DOHH2 (cell line): ENCODE measurements around the gene ASXL1.

Experiments
- H3F3A ChIP-seq: fragments of 200-600 bp; sonication (generic), shearing (Covaris generic); 2 replicates; pipeline ENCODE4 v1.6.0; 2016; ENCODE audit warnings: antibody characterized with exemption, mild to moderate bottlenecking; ENCODE audit not compliant: control insufficient read depth, insufficient read depth
- H3K27ac ChIP-seq: fragments of 200-600 bp; sonication (generic); 2 replicates; pipeline ENCODE4 v1.5.1; 2014; ENCODE audit warnings: low read depth, mild to moderate bottlenecking, low read length, moderate library complexity
- H3K27me3 ChIP-seq: fragments of 200-600 bp; sonication (generic); 2 replicates; pipeline ENCODE4 v1.6.1; 2014; ENCODE audit warnings: mild to moderate bottlenecking, low read length, mixed read lengths; ENCODE audit not compliant: control insufficient read depth
- H3K36me3 ChIP-seq: fragments of 200-600 bp; sonication (generic); 2 replicates; pipeline ENCODE4 v1.6.1; 2014; ENCODE audit warnings: mild to moderate bottlenecking, low read length, moderate library complexity, mixed read lengths; ENCODE audit not compliant: control insufficient read depth
- H3K4me1 ChIP-seq: fragments of 200-600 bp; sonication (generic); 2 replicates; pipeline ENCODE4 v1.6.1; 2014; ENCODE audit warnings: mild to moderate bottlenecking, low read length, mixed read lengths; ENCODE audit not compliant: control insufficient read depth
- H3K4me2 ChIP-seq: fragments of 200-600 bp; sonication (generic); 2 replicates; pipeline ENCODE4 v1.6.0; 2014; ENCODE audit warnings: mild to moderate bottlenecking, low read length, moderate library complexity
- H3K4me3 ChIP-seq: fragments of 200-600 bp; sonication (generic); 2 replicates; pipeline ENCODE4 v1.5.1; 2014; ENCODE audit warnings: mild to moderate bottlenecking, low read length, mixed read lengths
- H3K79me2 ChIP-seq: fragments of 200-600 bp; sonication (generic); 2 replicates; pipeline ENCODE4 v1.6.1; 2014; ENCODE audit warnings: mild to moderate bottlenecking, low read length, mixed read lengths; ENCODE audit not compliant: control insufficient read depth
- H3K9me2 ChIP-seq: fragments of 200-600 bp; sonication (generic); replicated peaks from 2 replicates; pipeline ENCODE4 v1.6.1; 2014; ENCODE audit warnings: mild to moderate bottlenecking, low read length, mixed read lengths; ENCODE audit not compliant: control insufficient read depth
- H3K9me3 ChIP-seq: fragments of 200-600 bp; sonication (generic); 2 replicates; pipeline ENCODE4 v1.6.1; 2014; ENCODE audit warnings: antibody characterized with exemption, low read length, mixed read lengths; ENCODE audit not compliant: control insufficient read depth, insufficient read depth
- H4K20me1 ChIP-seq: fragments of 200-600 bp; sonication (generic); 2 replicates; pipeline ENCODE4 v1.6.0; 2014; ENCODE audit warnings: low read depth, mild to moderate bottlenecking, antibody characterized with exemption, low read length, moderate library complexity; ENCODE audit not compliant: control insufficient read depth, insufficient read depth
- EZH2phosphoT487 ChIP-seq: fragments of 200-600 bp; sonication (generic); IDR thresholded peaks from 2 replicates; pipeline ENCODE4 v1.6.1; 2017; ENCODE audit warnings: borderline replicate concordance, mild to moderate bottlenecking, antibody characterized with exemption, low read length, moderate library complexity, mixed read lengths
- TF ChIP-seq, protein P1 (sequence below): fragments of 200-600 bp; sonication (generic); IDR thresholded peaks from one replicate; pipeline ENCODE4 v1.5.1; 2014; ENCODE audit warnings: antibody characterized with exemption, mild to moderate bottlenecking, low read depth, low read length; ENCODE audit not compliant: poor library complexity, severe bottlenecking

The ASXL1 gene

DNA sequence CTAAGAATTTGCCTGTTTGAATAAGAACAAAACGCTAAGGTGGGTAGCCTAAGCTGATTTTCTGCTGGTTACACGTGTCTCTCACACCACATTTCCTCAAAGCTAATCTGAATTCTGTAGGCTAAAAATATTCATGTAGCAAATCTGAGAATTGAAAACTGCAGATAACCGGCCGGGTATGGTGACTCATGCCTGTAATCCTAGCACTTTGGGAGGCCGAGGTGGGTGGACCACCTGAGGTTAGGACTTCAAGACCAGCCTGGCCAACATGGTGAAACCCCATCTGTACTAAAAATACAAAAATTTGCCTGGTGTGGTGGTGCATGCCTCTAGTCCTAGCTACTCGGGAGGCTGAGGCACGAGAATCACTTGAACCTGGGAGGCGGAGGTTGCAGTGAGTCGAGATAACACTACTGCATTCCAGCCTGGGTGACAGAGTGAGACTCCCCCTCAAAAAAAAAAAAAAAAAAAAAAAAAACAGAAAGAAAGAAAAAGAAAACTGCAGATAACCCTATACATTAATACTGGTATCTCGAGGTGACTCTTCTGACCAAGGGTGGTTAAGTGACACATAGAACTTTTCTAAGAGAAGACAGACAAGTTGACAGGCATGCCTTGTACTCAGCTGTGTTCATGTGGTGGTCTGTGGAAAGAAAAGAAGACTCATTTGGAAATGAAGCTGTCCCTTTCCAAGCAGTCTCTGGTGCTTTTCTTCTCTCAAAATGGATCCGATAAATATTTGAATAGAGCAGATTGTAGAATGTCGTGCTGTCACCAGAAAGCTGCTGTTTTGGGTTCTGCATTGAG, 24.7 kb upstream of the ASXL1 start:
- Histone ChIP-seq H3K4me1 (peaks cover 28% of the 10 kb centered on the region), H3K4me2 (no peak overlapping the region), H3K27ac (no peak overlapping the region), H3K4me3 (no peak overlapping the region), H3K36me3 (peaks cover 42% of the 10 kb centered on the region), H3F3A (peaks cover 5% of the 10 kb centered on the region; the same call in 1 of the 2 replicates), H3K9me3 (no peaks in the 10 kb centered on the region), H3K79me2 (no peaks in the 10 kb centered on the region), H3K27me3 (no peaks in the 10 kb centered on the region), H3K9me2 (no peaks in the 10 kb centered on the region), H4K20me1 (no peaks in the 10 kb centered on the region)
- TF ChIP-seq EZH2phosphoT487, result no peak
- TF ChIP-seq, protein P1, sequence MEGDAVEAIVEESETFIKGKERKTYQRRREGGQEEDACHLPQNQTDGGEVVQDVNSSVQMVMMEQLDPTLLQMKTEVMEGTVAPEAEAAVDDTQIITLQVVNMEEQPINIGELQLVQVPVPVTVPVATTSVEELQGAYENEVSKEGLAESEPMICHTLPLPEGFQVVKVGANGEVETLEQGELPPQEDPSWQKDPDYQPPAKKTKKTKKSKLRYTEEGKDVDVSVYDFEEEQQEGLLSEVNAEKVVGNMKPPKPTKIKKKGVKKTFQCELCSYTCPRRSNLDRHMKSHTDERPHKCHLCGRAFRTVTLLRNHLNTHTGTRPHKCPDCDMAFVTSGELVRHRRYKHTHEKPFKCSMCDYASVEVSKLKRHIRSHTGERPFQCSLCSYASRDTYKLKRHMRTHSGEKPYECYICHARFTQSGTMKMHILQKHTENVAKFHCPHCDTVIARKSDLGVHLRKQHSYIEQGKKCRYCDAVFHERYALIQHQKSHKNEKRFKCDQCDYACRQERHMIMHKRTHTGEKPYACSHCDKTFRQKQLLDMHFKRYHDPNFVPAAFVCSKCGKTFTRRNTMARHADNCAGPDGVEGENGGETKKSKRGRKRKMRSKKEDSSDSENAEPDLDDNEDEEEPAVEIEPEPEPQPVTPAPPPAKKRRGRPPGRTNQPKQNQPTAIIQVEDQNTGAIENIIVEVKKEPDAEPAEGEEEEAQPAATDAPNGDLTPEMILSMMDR, result no peak

DNA sequence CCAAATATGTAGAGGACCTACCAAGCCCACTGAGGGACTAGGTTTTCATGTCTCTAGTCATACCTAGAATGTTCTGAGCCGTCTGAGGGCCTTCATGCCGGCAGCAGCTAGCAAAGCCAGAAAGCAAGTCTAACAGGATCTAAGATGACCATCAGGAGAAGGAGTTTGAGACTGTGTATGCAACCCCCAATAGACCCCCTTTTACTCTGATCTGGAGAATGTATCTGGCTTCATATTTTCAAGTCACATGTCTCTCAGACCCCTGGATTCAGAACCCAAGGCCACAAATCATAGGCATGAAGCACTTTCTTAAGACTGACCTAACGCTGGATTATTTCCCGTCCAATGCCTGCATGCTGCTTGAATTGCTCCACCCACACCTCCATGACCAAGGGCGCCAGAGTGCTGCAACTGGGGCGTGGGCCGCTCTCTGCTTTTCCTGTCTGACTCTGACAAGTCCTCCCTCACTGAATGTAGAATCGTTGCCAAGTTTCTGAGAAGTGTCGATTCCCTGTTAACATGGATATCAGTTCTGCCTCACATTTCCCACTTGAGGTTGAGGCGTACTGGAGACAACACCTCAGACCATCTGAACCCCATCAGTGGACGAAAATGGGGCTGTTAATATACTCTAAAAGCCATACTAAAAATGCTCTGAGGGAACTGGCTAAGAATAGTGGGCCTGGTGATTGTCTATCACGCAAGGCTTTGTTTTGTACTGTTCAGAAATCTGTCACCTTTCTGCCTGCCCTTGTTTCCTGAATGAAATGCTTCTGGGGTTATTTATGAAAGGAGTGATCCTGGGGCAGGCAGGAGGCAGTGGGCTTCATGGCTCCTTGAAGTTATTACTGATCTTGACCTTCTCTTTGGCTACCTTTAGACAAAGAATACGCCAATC, 23.9 kb upstream of the ASXL1 start:
- Histone ChIP-seq H3K4me3 (no peak overlapping the region), H3K4me1 (peaks cover 28% of the 10 kb centered on the region), H3K4me2 (no peak overlapping the region), H3F3A (peaks cover 5% of the 10 kb centered on the region; the same call in 1 of the 2 replicates), H3K79me2 (no peaks in the 10 kb centered on the region), H4K20me1 (no peaks in the 10 kb centered on the region), H3K27me3 (no peaks in the 10 kb centered on the region), H3K9me3 (no peaks in the 10 kb centered on the region), H3K27ac (no peak overlapping the region), H3K9me2 (no peaks in the 10 kb centered on the region), H3K36me3 (peaks cover 42% of the 10 kb centered on the region)
- no peak for TF ChIP-seq EZH2phosphoT487
- TF ChIP-seq, protein P1, result no peak

DNA sequence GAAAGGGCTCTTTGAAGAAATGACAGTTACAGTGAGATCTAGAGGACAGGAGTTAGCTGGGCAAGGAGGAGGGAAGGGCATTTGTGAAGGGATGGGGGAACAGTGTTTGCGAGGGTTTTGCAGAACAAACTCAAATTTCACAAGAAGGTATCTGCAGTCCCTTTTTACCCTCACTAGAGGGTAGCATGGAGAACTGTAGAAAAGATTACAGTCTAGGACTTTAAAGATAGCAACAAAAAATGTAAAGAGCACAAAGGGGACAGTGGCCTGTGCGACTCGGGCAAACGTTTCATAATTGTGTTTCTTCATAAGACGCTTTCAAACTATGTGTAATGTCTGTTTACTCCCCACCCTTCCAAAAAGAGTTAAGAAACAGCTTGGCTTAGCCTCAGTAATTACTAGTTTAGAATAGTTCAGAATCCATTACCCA, 21.2 kb upstream of the ASXL1 start:
- Histone ChIP-seq H3K4me2 (no peak overlapping the region), H3K36me3 (peaks cover 22% of the 10 kb centered on the region), H3K4me3 (no peak overlapping the region)

More for the DNA sequence above, 21.2 kb upstream of the ASXL1 start:
- H3K9me2 ChIP-seq, result no peaks in the 10 kb centered on the region
- H3K9me3 ChIP-seq, result no peaks in the 10 kb centered on the region
- H3K27ac ChIP-seq, result no peak overlapping the region
- TF ChIP-seq EZH2phosphoT487, result no peak
- TF ChIP-seq, protein P1, result peak; percentile 63
- H3K27me3 ChIP-seq, result no peaks in the 10 kb centered on the region
- H3F3A ChIP-seq, result peaks cover 5% of the 10 kb centered on the region; the same call in 1 of the 2 replicates
- peaks cover 28% of the 10 kb centered on the region for H3K4me1 ChIP-seq
- no peaks in the 10 kb centered on the region for H4K20me1 ChIP-seq
- H3K79me2 ChIP-seq, result no peaks in the 10 kb centered on the region
